Smooth muscle cell (in vitro differentiated cells): ENCODE measurements around the gene UBL7. TPM values are rescaled to one million over a fixed set of nuclear protein-coding genes. Genes with fewer than 3 reads are reported as not detected.

Experiments
- DNase-seq: peaks from one replicate; lab custom pipeline; 2025; ENCODE audit not compliant: unreplicated experiment; lab: John Stamatoyannopoulos, UW
- H2AFZ ChIP-seq: fragments of 200-600 bp; sonication (generic); 2 replicates; pipeline ENCODE4 v1.6.0; 2016; ENCODE audit warnings: antibody characterized with exemption, low read depth, mild to moderate bottlenecking
- H3F3A ChIP-seq: fragments of 200-600 bp; sonication (generic); 2 replicates; pipeline ENCODE4 v1.6.0; 2017; ENCODE audit warnings: antibody characterized with exemption, low read depth
- H3K27ac ChIP-seq: fragments of 200-600 bp; sonication (generic); 2 replicates; pipeline ENCODE4 v1.5.1; 2016; ENCODE audit warnings: low read depth, mild to moderate bottlenecking
- H3K27me3 ChIP-seq: fragments of 200-600 bp; sonication (generic); 2 replicates; pipeline ENCODE4 v1.6.1; 2016; ENCODE audit warnings: low read depth, mild to moderate bottlenecking
- H3K36me3 ChIP-seq: fragments of 200-600 bp; sonication (generic); 2 replicates; pipeline ENCODE4 v1.5.1; 2016; ENCODE audit warnings: low read depth
- H3K4me1 ChIP-seq: fragments of 200-600 bp; sonication (generic); 2 replicates; pipeline ENCODE4 v1.5.1; 2016; ENCODE audit warnings: low read depth
- H3K4me2 ChIP-seq: fragments of 200-600 bp; sonication (generic); 2 replicates; pipeline ENCODE4 v1.6.0; 2016; ENCODE audit warnings: mild to moderate bottlenecking
- H3K4me3 ChIP-seq: fragments of 200-600 bp; sonication (generic); 2 replicates; pipeline ENCODE4 v1.5.1; 2016; ENCODE audit warnings: mild to moderate bottlenecking
- H3K79me2 ChIP-seq: fragments of 200-600 bp; sonication (generic); 2 replicates; pipeline ENCODE4 v1.6.0; 2016; ENCODE audit warnings: low read depth, mild to moderate bottlenecking
- H3K9ac ChIP-seq: fragments of 200-600 bp; sonication (generic); 2 replicates; pipeline ENCODE4 v1.6.0; 2016; ENCODE audit warnings: low read depth
- H3K9me3 ChIP-seq: fragments of 200-600 bp; sonication (generic); replicated peaks from 2 replicates; pipeline ENCODE4 v1.5.1; 2016; ENCODE audit warnings: low read depth
- H4K20me1 ChIP-seq: fragments of 200-600 bp; sonication (generic); 2 replicates; pipeline ENCODE4 v1.6.0; 2016; ENCODE audit warnings: low read depth
- CTCF ChIP-seq: fragments of 200-600 bp; sonication (generic); IDR thresholded peaks from 2 replicates; pipeline ENCODE4 v1.5.1; 2017; ENCODE audit warnings: borderline replicate concordance, mild to moderate bottlenecking, antibody characterized with exemption; ENCODE audit not compliant: insufficient read depth, poor library complexity, severe bottlenecking
- WGBS: methylation state at CpG from one replicate; pipeline ENCODE4 v1.1.7; 2016; ENCODE audit warnings: low lambda C conversion rate; 5-methylcytosine and 5-hydroxymethylcytosine counted together
- polyA plus RNA-seq: library from polyadenylated mRNA; unstranded; fragments of >200 nt; fragmentation: Nextera tagmentation; extraction: Ambion mirVana; gene quantifications from 2 replicates; pipeline ENCODE4 v1.2.1, GENCODE V29; 2016
- total RNA-seq: library from RNA; depleted of rRNA; stranded (reverse); fragments of >200 nt; gene quantifications from 2 replicates; pipeline ENCODE4 v1.2.3, GENCODE V29; 2014

UBL7 gene
- total and polyA plus RNA-seq, 2 experiments from 2014 or later, result 60.6 to 64.4 TPM

DNA sequence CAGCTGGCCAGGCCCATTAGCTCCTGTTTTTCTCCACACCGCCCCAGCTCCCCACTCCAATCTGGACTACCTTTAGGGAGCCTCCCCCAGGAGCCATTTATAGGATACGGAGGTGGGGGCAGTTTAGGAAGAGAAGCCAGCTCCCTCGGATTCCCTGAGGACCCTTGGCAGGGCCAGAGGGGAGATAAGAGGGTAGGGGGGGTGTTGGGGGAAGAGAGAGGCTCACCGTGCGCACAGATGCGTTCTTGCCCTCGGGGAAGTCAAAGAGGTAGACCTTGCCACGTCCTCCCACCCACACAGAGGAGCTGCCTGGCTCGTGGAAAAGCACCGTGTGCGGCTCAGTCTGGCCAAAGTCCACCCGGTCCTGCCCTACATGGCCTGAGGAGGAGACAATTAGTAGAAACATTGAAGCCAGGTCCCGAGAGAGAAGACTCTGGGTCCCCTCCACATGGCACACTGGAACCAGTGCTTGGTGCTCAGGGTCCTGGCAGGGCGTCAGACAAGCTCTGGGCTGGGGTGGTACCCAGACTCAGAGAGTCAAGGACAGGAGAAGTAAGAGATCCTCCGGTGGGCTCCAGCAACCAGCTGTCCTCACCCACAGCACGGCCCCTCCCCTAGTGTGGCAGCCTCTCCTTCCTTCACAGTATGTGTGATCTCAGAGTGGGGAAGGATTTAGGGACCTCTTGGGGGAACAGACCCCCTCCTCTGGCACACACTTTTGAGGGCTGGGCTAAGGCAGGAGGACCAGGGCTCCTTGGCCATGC, 42.2 kb downstream of the UBL7 start:
- Histone ChIP-seq H4K20me1 (peaks cover 70% of the 10 kb centered on the region), H3K27me3 (no peaks in the 10 kb centered on the region), H3K9ac (no peak overlapping the region), H3K4me2 (no peak overlapping the region), H3K9me3 (no peaks in the 10 kb centered on the region), H3K4me3 (no peak overlapping the region), H3K27ac (no peak overlapping the region), H3K36me3 (no peaks in the 10 kb centered on the region), H3K79me2 (peaks cover 43% of the 10 kb centered on the region), H2AFZ (no peak overlapping the region), H3F3A (peaks cover 6% of the 10 kb centered on the region), H3K4me1 (peaks cover 31% of the 10 kb centered on the region)
- no peak for DNase-seq
- no peak for TF ChIP-seq CTCF
- WGBS, result 84% methylated on average over 16 of the region's 16 CpGs

DNA sequence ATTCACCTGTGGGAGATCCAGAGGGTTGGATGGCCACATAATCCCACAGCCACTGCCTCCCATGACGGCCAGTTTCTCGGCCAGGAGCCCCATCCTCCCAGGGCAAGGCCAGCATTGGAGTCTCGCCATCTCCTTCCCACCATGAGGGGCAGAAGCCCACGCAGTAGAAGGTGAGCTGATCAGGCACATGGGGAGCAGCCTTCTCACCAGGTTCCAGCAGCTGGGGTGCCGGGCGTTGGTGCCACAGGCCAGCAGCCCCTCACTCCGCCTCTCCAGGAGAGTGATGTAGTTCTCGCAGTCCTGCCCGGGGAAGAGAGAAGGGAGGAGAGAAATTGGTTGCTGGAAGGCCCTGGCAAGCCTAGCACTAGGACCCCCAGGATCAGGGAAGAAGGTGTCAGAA, 43.3 kb downstream of the UBL7 start:
- no peak overlapping the region for H2AFZ ChIP-seq
- H3K27ac ChIP-seq, result peak overlapping the region; percentile 4
- no peak for DNase-seq
- peaks cover 37% of the 10 kb centered on the region for H3K79me2 ChIP-seq
- H3K9ac ChIP-seq, result no peak overlapping the region
- no peak overlapping the region for H3K4me2 ChIP-seq
- peaks cover 20% of the 10 kb centered on the region for H3K4me1 ChIP-seq
- H3K4me3 ChIP-seq, result no peak overlapping the region
- no peaks in the 10 kb centered on the region for H3F3A ChIP-seq
- H3K27me3 ChIP-seq, result no peaks in the 10 kb centered on the region
- H4K20me1 ChIP-seq, result peaks cover 60% of the 10 kb centered on the region
- H3K9me3 ChIP-seq, result no peaks in the 10 kb centered on the region
- no peak for TF ChIP-seq CTCF
- H3K36me3 ChIP-seq, result no peaks in the 10 kb centered on the region
- 97% methylated on average over 9 of the region's 9 CpGs for WGBS

GRCh38 chr15:74417225-74417624, 43.7 kb downstream of the UBL7 start:
- Histone ChIP-seq H2AFZ (no peak overlapping the region), H3K4me1 (peaks cover 15% of the 10 kb centered on the region), H3F3A (no peaks in the 10 kb centered on the region), H3K4me2 (no peak overlapping the region), H3K79me2 (peaks cover 35% of the 10 kb centered on the region), H3K4me3 (no peak overlapping the region), H3K36me3 (no peaks in the 10 kb centered on the region), H3K9ac (no peak overlapping the region), H3K27ac (peak overlapping the region; percentile 4), H3K27me3 (no peaks in the 10 kb centered on the region), H3K9me3 (no peaks in the 10 kb centered on the region), H4K20me1 (peaks cover 55% of the 10 kb centered on the region)
- DNase-seq, result no peak
- no peak for TF ChIP-seq CTCF
- 81% methylated on average over 13 of the region's 13 CpGs for WGBS
